RWPE2 (cell line): ENCODE results near the gene RAP1GAP.

Source experiments
- ATAC-seq: fragments of 200-7000 bp; cut with Tn5 transposase; 3 replicates; pipeline ENCODE4 v1.9.1; 2021; ENCODE audit warnings: low read depth
- DNase-seq: peaks from one replicate; pipeline ENCODE4 v3.0.0-alpha.2; 2020; ENCODE audit warnings: low spot score
- H3K27ac ChIP-seq: fragments of 450-650 bp; 2 replicates; pipeline ENCODE4 v1.5.1; 2017; ENCODE audit warnings: mild to moderate bottlenecking; ENCODE audit not compliant: poor library complexity, severe bottlenecking
- H3K27me3 ChIP-seq: fragments of 250-450 bp; sonication (Bioruptor Pico); 2 replicates; pipeline ENCODE4 v1.5.1; 2021; ENCODE audit warnings: mild to moderate bottlenecking, moderate library complexity; ENCODE audit not compliant: insufficient read depth, poor library complexity, severe bottlenecking
- H3K36me3 ChIP-seq: fragments of 250-450 bp; sonication (Bioruptor Pico); 2 replicates; pipeline ENCODE4 v1.5.1; 2020; ENCODE audit warnings: low read depth, mild to moderate bottlenecking, moderate library complexity
- H3K4me1 ChIP-seq: fragments of 250-450 bp; sonication (Bioruptor Pico); 2 replicates; pipeline ENCODE4 v1.5.1; 2021; ENCODE audit warnings: mild to moderate bottlenecking, moderate library complexity; ENCODE audit not compliant: insufficient read depth, poor library complexity, severe bottlenecking
- H3K4me3 ChIP-seq: fragments of 250-450 bp; sonication (Bioruptor Pico); 2 replicates; pipeline ENCODE4 v1.5.1; 2021; ENCODE audit warnings: mild to moderate bottlenecking, moderate library complexity; ENCODE audit not compliant: severe bottlenecking
- H3K9me3 ChIP-seq: fragments of 250-450 bp; sonication (Bioruptor Pico); 2 replicates; pipeline ENCODE4 v1.5.1; 2021; ENCODE audit warnings: mild to moderate bottlenecking, moderate library complexity; ENCODE audit not compliant: severe bottlenecking
- CTCF ChIP-seq: fragments of 450-650 bp; IDR thresholded peaks from one replicate; pipeline ENCODE4 v1.5.1; 2017; ENCODE audit warnings: mild to moderate bottlenecking, moderate library complexity; ENCODE audit not compliant: poor library complexity, severe bottlenecking

The RAP1GAP gene

GRCh38 chr1:21594501-21594900, 74.7 kb downstream of the RAP1GAP start:
- H3K27ac ChIP-seq: no peak overlapping the region
- H3K4me1 ChIP-seq: no peaks in the 10 kb centered on the region
- ATAC-seq (peak; percentile 31; the same call in 2 of the 3 replicates), DNase-seq (no peak)
- no peaks in the 10 kb centered on the region for H3K27me3 ChIP-seq
- no peak for TF ChIP-seq CTCF
- H3K36me3 ChIP-seq: no peaks in the 10 kb centered on the region
- no peaks in the 10 kb centered on the region for H3K9me3 ChIP-seq
- H3K4me3 ChIP-seq: no peak overlapping the region

- Histone ChIP-seq H3K27ac (no peak overlapping the region), H3K4me3 (no peak overlapping the region), H3K36me3 (no peaks in the 10 kb centered on the region), H3K9me3 (no peaks in the 10 kb centered on the region), H3K27me3 (no peaks in the 10 kb centered on the region), H3K4me1 (no peaks in the 10 kb centered on the region)
- no peak for ATAC-seq
- no peak for TF ChIP-seq CTCF
- DNase-seq: no peak
Observed at GRCh38 chr1:21593231-21593630, 75.9 kb downstream of the RAP1GAP start.

- no peaks in the 10 kb centered on the region for H3K36me3 ChIP-seq
- ATAC-seq (no peak), DNase-seq (no peak)
- H3K4me1 ChIP-seq: no peaks in the 10 kb centered on the region
- H3K27ac ChIP-seq: no peak overlapping the region
- H3K4me3 ChIP-seq: no peak overlapping the region
- no peak for TF ChIP-seq CTCF
- H3K9me3 ChIP-seq: no peaks in the 10 kb centered on the region
- no peaks in the 10 kb centered on the region for H3K27me3 ChIP-seq
Observed at GRCh38 chr1:21592086-21592865, 76.9 kb downstream of the RAP1GAP start.

GRCh38 chr1:21590934-21591333, 78.2 kb downstream of the RAP1GAP start:
- no peaks in the 10 kb centered on the region for H3K27me3 ChIP-seq
- no peaks in the 10 kb centered on the region for H3K9me3 ChIP-seq
- H3K4me3 ChIP-seq: no peak overlapping the region
- no peak for DNase-seq
- no peak for ATAC-seq
- no peak overlapping the region for H3K27ac ChIP-seq
- no peaks in the 10 kb centered on the region for H3K4me1 ChIP-seq
- no peaks in the 10 kb centered on the region for H3K36me3 ChIP-seq
- TF ChIP-seq CTCF: no peak
